LHCN-M2 (cell line): Measurements from ENCODE around the gene CCDC13. TPM values are rescaled to one million over a fixed set of nuclear protein-coding genes. Genes with fewer than 3 reads are reported as not detected.
A peak's percentile ranks its signal among the peaks of the same experiment; 100 is the strongest.
"Not testable (repeated sequence)": the region's sequence is repeated elsewhere in the genome, so short reads cannot be mapped to it uniquely, and the experiment has no call there.

ENCODE experiments used
- DNase-seq: peaks from one replicate; pipeline ENCODE4 v3.0.0-alpha.2; 2012; ENCODE audit warnings: low read depth
- polyA plus RNA-seq: library from polyadenylated mRNA; unstranded; fragments of >200 nt; gene quantifications from one replicate; pipeline ENCODE4 v1.2.1, GENCODE V29; 2012; ENCODE audit warnings: missing spikeins
- total RNA-seq: library from RNA; depleted of rRNA; stranded (reverse); fragments of >200 nt; gene quantifications from 2 replicates; pipeline ENCODE4 v1.2.3, GENCODE V29; 2014; rRNA removed

Gene CCDC13, protein sequence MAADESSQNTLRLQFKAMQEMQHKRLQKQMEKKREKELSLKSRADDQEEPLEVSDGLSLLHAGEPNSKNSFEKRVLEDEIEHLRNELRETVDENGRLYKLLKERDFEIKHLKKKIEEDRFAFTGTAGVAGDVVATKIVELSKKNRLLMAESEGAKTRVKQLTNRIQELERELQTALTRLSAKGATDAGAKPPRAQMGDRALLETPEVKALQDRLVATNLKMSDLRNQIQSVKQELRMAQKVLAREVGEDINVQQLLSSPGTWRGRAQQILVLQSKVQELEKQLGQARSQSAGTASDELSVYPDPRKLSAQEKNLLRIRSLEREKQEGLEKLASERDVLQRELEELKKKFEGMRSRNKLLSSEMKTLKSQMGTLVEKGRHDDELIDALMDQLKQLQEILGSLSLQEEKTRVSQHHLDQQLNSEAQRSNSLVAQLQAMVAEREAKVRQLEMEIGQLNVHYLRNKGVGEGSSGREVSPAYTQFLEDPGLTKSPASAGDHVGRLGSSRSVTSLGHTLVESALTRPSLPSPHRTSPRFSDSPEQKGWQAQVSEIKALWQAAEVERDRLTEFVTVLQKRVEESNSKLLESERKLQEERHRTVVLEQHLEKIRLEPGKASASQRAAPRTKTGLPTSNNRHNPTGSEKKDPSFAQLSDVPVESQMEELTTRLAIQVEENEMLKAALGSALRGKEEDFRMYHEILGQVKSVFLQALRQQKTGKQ
- 0.57 and 0.77 TPM in 2 replicates for total RNA-seq
- 0.17 TPM for polyA plus RNA-seq

DNA sequence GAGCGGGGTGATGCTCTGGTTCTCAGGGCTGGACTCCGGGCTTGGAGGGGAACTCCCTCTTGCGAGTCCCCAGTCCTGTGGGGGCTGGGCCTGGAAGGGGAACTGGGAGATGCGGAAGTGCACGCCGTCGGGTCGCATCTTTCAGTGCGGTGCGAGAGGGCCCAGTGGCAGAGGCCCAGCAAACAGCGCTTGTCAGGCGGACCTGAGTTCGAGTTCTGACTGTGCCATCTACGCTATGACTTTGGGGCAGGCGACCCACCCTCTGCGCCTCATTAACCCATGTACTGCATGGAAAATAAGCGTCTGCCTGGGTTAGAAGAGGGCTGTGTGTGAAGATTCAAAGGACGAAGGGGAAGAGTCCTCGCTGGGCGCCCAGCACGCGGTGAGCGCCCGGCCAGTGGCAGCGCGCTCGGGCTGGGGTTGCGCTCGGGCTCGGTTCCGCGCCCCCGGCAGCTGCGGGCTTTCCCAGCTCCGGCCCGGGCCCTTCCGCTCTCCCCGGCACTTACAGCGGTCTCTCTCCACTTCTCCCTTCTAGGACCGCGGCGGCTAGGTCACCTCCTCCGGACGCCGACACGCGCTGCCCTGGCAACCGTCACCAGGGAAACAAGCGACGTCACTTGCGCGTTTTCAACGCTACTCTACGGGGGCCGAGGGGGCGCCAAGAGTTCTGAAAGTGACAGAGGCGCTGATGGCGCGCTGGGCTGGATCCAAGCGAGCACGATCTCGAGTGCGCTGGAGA is at the start of gene CCDC13:
Gene CCDC13 (minus strand): TSS at position 584 of the 739 bp plus-strand sequence. CDS start 14,908 bp downstream, outside the sequence.
- DNase-seq, result peak; percentile 89

DNA sequence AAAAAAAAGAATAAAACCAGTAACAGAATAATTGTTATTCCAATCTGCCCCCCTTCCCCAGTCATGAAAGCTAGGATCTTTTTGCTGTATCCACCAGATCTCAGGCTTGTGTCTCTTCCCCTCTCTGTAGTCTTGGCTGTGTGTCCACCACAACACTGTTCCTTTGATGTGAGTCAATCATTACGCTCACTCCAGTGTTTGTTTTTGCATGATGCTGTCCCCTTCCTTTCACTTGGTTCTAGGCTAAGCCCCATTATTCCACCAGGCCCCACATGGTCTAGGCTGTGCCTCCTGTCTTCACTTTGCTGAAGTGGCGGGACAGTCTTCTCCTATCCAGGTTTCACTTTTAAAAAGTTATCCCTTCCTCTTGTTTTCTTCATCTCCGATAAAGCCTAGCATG is 49.8 kb upstream of the CCDC13 start:
- DNase-seq, result peak; percentile 13

DNA sequence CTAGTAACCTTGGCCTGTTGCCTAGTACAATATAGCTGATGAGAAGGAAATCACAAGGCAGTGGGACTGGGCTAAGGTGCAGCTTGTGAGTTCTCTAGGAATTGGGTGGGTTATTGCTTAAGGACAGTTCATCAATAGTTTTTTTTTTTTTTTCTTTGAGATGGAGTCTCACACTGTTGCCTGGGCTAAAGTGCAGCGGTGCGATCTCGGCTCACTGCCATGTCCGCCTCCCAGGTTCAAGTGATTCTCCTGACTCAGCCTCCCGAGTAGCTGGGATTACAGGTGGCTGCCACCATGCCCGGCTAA is 47.6 kb upstream of the CCDC13 start:
- DNase-seq, result no peak

DNA sequence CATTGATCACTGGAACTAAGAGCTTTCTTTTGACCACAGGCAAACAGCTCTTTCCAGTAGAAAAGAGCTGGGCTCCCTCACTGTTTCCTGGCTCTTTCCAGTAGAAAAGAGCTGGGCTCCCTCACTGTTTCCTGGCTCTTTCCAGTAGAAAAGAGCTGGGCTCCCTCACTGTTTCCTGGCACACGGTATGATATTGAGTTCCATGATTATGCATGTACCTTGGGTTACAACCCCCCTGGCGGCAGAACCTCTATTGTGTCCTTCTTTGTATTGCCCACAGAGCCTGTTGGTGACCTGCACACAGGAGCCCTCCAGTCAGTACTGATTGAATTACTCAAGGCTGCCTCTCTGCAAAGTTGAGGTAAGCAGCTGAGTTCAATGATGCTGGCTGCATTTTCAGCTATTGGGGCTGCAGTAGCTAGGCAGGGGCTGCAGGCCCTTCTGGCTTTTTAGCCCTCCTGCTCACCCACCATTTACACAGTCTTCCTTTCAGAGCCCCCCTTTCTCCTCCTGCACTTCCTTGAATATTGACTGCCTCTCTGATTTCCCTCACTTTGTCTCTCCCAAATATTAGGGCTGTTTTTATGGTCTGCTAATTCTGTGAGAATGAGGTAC is 46.4 kb upstream of the CCDC13 start:
- DNase-seq, result no peak

DNA sequence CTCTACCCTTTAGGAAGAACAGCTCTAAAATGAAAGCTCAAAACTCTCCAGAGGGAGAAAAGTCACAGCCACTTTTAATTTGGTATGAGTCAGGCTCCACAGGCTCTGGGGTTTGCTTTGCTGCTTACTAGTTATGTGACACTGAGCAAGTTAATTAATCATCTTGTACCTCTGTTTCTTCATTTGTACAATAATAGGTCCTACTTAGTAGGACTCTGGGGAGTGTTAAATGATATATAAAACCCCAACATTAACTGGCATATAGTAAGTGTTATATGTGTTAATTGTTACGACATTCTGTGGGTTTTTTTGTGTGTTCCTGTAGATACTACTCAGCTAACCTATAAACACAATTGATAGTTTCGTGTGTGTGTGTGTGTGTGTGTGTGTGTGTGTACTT is 42.8 kb upstream of the CCDC13 start:
- DNase-seq, result no peak

DNA sequence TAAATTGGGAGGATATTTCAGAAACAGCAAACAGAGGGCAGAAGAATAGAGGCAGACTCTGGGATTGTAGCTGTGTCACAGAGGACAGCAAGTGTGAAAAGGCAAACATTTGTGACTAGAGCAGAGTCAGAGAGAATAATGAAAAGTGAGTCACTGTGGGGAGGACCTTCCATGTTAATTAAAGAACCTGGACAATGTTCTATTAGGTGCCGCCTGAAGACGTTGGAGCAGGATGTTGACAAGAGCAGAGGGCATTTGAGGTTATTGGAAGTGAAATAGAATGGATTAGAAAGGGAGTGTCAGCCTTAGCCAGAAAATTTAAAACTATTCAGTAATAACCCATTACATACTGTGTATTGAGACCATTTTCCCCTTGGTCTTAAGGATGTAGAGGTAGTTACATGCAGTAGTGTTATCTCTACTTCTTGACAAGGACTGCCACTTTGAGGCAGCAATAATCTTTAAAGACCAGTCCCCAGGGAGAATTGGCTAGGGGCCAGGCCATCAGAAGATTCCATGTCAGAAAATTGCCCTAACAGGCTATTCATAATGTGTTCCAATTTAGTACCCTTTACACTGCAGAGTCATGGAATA is 42.0 kb upstream of the CCDC13 start:
- no peak for DNase-seq

DNA sequence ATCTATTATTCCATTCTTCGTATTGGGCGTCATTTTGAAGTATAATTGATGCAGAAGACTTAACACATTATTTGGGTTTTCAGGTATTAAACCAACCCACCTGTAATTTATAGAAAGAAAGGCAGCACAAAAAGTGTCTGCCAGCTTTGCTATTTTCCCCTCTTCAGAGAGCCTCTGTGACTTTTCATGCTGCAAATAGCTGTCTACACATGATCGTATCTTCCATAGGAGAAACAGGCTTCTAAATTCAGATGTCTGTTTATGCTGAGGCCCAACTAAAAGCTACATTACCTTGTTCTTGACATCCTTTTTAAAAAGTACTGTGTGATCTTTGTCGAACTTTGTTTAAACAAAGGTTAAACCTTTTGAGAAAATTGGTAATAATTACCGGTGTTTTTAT is 41.2 kb upstream of the CCDC13 start:
- DNase-seq, result no peak

DNA sequence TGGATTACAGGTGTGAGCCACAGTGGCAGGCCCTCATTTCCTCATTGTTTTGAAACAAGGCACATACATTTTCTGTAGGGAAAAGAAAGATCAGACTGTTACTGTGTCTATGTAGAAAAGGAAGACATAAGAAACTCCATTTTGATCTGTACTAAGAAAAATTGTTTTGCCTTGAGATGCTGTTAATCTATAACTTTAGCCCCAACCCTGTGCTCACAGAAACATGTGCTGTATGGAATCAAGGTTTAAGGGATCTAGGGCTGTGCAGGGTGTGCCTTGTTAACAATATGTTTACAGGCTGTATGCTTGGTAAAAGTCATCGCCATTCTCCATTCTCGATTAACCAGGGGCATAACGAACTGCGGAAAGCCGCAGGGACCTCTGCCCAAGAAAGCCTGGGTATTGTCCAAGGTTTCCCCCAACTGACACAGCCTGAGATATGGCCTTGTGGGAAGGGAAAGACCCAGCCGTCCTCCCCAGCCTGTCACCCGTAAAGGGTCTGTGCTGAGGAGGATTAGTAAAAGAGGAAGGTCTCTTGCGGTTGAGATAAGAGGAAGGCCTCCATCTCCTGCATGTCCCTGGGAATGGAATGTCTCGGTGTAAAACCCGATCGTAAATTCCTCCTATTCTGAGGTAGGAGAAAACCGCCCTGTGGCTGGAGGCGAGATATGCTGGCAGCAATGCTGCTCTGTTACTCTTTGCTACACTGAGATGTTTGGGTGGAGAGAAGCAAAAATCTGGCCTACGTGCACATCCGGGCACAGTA is 38.2 kb upstream of the CCDC13 start:
- DNase-seq, result not testable (repeated sequence)

DNA sequence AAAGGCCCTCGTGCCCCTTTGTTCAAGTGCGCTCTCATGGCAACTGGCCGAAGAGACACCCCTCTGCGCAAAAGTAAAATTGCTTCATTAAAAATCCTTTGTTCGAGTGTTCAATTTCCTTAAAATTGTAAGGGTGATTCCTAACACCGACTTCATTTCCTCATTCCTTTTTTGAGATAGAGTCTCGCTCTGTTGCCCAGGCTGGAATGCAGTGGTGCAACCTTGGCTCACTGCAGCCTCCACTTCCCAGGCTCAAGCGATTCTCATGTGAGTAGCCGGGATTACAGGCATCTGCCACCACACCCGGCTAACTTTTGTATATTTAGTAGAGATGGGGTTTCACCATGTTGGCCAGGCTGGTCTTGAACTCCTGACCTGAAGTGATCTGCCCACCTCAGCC is 37.7 kb upstream of the CCDC13 start:
- not testable (repeated sequence) for DNase-seq

DNA sequence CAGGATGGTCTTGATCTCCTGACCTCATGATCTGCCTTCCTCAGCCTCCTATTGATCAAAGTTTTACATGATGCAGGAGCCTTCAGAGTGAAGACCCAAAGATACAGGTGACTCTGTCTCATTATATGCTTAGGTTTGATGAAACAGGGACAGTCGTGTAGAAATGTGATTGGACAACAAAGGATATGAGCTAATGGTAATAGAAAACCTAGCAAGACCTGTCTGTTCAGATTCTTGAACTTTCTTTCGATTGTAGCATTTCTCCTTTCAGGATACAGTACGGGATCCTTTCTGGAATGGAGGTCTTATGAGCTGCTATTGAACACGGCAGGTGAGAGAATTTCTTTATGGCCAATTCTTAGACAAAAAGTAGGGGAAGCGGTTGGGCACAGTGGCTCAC is 36.1 kb upstream of the CCDC13 start, which contains the start of gene ACKR2:
Gene ACKR2 (plus strand): TSS at position 244 of the 400 bp plus-strand sequence. CDS start 55,058 bp downstream, outside the sequence.
- DNase-seq, result no peak

DNA sequence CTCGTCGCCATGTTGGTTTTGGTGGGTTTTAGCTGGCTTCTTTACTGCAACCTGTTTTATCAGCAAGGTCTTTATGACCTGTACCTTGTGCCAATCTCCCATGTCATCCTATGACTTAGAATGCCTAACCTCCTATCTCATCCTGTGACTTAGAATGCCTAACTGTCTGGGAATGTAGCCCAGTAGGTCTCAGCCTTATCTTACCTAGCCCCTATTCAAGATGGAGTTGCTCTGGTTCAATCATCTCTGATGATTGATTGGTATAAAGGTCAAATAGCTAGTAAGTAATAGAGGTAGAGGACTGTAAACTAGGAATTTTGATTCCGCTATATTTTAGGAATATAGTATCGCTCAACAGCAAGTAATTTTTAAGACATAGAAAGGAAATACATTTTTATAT is 34.9 kb upstream of the CCDC13 start:
- no peak for DNase-seq

DNA sequence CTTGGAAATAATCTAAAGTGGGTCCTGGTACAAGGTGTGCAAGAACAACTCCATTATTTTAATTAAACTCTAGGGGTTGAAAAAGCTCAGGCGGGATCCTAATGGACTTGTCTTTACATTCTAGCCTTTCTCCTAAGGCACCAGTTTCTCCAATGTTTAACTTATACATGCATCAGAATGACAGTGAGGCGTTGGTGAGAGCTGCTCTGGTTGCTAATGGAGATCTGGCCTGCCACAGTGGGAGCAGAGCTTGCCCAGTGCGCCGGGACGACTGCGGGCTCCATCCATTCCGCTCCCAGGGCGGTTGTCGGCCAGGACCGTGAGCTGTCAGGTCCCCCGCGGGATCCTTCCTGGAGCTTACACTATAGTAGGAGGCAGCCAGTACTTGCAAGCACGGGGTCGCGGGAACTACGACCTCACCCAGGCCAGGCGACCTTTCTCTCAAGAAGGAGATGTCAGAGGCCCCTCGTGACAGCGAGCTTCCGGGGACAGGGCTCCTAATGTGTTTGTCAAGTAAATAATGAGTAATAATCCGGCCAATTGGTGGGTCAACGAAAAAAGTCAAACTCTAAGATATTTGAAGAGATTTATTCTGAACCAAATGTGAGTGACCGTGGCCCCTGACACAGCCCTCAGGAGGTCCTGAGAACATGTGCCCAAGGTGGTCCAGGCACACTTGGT is 32.2 kb upstream of the CCDC13 start:
- DNase-seq, result no peak

DNA sequence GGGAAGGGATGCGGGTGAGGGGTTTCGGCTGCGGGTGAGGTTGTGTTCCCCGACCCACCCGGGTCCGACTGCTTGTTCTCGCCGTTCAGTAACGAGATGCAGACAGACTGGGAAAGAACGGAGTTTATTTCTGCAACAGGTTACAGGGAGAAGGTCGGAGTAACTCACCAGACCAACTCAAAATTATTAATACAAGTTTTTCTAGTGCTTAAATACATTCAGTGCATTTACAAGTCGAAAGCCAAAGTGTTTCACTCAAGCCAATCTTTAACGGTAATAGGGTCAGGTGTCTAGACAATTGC is 31.7 kb upstream of the CCDC13 start:
- no peak for DNase-seq

DNA sequence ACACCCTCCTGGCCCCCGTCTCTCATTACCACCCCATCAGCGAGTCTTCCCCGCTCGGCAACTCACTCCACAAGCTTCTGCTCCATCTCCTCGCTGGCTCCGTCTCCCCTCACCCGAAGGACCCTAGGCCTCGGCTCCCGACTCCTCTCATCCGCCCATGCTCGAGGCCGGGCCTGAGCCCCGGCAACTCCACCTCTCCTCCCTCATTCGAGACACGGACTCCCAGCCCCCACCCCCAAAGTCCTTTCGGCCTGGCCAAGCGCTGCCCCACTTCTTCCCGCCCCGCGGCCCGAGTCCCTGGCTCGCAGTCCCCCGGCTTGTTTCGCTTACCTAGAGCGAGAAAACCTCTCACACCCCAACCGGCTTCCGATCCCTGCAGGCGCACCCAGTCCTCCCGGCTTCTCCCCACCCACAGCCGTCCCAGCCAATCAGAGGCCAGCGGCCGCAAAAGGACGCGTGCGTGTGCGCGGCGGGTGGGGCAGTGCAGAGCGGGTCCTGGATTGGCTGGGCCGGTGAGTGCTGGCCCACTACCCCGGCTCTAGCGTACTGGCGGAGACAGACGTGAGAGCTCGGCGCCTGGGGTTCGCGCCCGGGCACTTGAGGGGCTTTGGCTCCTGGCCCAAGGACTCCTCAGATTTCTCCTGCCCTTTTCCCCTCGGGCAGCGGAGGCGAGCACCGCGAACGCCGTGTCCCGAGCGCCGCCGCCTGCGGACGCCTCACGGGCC is 31.2 kb upstream of the CCDC13 start, which contains the start of gene HIGD1A:
Gene HIGD1A (minus strand): TSS at position 385 of the 725 bp plus-strand sequence. CDS start 10,237 bp downstream, outside the sequence.
- peak; percentile 92 for DNase-seq

DNA sequence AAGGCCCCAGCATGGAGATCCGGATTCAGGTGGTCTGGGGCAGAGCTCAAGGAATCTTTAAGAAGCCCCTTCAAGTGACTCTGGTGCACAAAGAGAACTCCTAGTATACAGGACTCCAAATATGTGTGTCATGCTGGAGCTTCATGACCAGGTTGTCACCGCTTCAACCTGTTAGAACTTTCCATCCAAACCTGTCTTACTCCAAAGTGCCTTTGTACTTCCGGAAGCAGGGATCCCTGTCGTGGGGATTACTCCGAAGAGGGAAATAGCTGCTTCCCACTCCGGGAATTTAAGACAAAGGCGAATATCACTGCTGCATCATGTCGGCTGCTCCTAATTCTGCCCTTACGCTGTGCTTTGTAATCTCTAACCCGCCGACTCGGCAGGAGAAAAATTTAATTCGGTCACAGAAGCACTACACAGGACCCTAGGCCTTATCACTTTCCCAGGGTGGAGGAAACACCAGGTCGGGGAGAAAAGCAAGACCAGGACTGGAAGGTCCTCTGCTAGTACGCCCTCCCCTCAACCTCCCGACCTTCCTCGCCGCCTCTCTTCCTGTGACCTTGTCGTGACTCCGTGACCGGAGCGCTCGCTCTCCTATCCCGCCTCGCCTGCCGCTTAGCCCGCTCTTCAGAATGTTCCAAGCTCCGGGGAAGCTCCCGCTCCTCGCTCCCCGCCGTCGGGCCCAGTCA is 30.5 kb upstream of the CCDC13 start:
- peak; percentile 31 for DNase-seq

DNA sequence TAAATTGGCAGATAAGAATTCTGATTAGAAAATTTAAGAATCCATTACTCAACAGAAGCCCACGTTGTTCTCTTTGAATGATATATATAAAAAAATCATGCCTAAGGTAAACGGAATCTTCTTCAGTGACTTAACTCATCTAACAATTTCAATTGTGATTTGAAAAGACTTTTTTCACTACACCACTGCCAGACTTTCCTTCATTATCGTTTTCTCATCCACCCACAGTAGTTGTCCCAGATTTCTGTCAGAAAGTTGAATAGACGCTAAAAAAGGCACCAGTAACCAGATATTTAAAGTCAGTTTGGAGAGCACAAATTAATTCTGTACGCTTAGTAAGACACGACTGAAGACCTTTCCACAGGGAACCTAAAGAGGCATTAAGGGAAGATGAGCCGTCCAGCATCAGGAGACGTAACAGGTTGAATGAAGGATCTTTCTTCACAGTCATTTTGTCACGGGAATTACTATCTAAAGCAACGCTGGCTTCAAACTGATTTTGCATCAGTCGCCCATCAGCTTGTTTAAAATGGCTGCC is 29.9 kb upstream of the CCDC13 start:
- peak; percentile 38 for DNase-seq

DNA sequence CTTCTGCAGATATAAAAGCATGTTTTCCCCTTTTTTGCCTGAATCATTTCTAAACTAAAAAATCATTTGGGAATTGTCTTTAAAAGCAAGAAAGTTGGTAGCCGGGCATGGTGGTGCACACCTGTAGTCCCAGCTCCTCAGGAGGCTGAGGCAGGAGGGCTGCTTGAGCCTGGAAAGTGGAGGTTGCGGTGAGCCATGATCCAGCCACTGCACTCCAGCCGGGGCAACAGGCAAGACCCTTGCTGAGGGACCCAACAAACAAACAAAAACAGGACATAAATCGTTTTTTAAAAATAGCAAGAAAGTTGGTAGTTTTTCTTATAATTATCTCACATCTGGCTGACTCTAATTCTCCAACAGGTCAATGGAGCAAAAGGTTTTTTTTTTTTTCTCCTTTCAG is 28.7 kb upstream of the CCDC13 start:
- no peak for DNase-seq

DNA sequence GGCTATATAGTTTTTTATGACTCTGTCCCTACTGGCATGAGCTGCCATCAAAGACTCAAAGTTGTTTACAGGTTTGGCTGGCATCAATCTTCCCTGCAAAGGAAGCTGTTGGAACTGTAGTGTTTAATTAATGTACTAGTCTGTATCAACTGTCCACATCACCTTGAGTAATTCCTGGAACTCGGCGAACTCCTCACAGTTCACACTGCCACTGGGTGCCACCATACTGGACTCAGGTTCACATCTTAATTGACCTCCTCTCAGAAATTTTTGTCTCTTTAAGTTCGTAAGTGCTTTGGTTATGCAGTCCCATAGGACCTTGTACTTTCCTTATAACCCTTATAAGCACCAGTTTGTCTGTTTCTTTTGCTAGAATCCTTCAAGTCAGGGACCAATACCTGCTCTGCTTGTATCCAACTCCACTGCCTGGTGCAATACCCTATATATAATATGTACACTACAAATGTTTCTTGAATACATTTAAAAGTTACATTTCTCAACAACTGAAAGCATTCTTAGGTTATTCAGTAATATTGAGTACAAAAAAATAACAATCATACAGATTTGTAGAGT is 28.1 kb upstream of the CCDC13 start:
- no peak for DNase-seq
